CD4-positive, alpha-beta T cell treated with Interleukin-4 for 4 hours (primary cell): ENCODE measurements around the gene TADA2B.
A peak's percentile ranks its signal among the peaks of the same experiment; 100 is the strongest.

Experiments used
- DNase-seq: peaks from one replicate; pipeline ENCODE4 v3.0.0-alpha.2; 2020

Gene TADA2B, protein sequence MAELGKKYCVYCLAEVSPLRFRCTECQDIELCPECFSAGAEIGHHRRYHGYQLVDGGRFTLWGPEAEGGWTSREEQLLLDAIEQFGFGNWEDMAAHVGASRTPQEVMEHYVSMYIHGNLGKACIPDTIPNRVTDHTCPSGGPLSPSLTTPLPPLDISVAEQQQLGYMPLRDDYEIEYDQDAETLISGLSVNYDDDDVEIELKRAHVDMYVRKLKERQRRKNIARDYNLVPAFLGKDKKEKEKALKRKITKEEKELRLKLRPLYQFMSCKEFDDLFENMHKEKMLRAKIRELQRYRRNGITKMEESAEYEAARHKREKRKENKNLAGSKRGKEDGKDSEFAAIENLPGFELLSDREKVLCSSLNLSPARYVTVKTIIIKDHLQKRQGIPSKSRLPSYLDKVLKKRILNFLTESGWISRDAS

DNA sequence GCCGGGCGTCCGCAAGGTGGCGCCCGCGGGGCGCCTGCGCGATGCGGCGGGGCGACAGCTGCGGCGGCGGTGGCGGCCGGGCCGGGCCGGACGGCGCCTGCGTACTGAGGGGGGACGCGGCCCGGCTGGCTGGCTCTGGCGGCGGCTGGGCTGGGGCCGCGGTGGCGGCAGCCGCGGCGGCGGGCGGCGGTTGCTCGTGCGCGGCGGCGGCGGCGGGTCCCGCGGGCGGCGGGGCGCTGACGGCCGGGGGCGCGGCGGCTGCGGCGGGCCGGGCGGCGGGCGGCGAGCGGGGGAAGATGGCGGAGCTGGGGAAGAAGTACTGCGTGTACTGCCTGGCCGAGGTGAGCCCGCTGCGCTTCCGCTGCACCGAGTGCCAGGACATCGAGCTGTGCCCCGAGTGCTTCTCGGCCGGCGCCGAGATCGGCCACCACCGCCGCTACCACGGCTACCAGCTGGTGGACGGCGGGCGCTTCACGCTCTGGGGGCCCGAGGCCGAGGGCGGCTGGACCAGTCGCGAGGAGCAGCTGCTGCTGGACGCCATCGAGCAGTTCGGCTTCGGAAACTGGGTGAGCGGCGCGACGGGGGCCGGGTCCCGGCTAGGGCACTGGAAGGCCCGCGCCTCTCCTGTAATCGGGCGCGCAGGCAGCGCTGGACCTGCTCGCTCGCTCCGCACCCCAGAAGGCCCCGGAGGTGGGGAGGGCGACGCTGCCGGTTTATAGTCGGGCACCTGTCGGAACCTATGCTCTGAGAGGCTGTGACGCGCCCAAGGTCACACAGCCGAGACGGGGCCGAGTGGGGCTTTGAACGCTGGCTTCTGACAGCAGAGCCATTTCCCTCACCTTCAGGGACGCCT is at the start of gene TADA2B:
TADA2B (plus strand) TSS at position 89 of the 853 bp plus-strand sequence; CDS start at position 297, 208 bp downstream.
- DNase-seq: peak; percentile 47

DNA sequence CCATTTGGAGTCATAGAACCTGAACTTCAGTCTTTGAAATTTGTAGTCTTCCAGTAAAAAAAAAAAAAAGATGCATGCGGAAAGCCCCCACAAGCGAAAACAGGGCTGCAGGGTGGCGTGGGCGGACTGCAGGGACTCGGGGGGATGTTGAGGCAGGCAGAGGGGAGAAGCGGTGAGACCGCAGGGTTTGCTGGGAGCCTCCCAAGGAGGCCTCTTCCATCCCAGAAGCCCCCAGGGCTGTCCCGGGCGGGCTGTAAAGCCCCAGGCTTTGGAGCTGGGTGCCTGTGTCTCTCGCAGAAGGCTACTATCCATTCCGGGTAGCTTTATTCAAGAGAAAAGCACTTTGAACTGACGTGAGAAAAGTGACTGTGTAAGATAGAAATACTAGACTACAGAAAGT is 46.7 kb upstream of the TADA2B start:
- no peak for DNase-seq

DNA sequence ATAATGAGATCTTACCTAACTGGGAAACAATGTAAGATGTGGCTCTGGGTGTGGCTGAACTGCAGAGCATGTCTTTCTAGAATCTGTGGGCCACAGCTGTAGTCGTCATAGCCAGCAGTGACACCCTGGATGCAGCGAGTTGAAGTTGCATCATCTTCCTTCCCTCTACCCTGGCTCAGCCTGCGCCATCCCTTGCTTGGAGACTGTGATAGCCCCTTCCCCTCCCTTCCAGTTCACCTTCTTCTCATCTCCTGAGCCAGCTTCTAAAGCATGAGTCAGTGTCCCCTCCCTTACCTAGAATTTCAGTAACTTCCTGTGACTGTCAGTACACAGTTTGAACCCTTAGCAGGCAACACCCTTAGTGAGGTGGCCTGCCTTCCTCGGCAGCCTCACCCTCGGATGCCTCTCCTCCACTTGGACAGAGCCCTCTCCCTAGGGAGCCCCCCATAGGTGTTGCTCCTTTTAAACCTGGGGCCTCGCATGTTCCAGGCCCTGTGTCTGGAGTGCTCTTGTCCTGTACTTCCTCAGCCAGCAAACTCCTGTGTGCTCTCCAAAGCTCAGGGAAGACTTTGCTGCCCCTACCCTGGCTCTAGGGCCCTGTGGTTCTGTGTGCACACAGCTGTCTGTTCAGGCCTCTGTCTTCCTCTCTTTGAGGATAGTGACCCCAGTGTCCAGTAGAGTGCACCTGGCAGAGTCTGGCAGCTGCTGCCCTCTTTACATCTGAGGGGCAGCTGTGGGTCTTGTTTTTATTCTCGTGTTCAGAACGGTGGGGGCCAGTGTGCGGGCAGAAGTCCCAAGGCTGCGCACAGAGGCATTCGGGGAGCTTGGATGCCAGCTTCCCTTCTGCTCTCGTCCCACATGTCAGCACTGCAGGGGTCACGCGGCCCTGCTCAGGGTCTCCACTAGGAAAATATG is 43.7 kb upstream of the TADA2B start:
- DNase-seq: peak; percentile 81

DNA sequence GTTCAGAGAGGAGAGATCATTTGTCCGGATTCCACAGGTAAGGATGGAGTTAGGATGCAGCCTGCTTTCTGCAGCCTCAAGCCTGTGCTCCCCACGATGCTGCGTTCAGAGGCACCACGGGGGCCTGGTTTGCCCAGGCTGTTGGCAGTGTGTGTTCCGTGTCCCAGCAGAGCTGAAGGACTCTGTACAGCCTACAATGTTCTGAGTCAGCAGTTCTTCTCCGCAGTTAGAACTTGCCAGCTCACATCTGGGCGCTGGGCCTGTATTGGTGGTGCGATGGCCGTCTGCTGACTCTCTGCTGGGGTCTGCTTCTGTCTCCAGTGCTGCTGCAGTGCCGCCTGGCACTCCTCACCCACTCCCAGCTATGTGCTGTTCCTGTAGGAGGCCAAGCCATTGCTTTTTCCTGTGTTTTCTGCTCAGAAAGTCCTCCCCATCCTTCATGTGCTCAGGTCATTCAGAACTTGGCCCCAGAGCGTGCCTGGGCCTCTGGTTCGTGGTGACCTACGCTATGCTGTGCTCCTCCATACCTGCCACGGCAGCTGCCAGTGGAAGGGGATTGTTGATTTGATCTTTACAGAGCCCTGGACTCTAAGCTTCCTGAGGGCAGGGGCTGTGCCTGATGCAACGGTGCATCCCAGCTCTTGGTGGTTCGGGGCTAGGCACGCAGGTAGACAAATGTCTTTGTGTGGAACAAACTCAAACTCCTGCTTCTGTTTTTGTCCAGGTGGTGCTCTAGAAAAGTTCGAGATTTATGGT is 42.6 kb upstream of the TADA2B start:
- DNase-seq: no peak

DNA sequence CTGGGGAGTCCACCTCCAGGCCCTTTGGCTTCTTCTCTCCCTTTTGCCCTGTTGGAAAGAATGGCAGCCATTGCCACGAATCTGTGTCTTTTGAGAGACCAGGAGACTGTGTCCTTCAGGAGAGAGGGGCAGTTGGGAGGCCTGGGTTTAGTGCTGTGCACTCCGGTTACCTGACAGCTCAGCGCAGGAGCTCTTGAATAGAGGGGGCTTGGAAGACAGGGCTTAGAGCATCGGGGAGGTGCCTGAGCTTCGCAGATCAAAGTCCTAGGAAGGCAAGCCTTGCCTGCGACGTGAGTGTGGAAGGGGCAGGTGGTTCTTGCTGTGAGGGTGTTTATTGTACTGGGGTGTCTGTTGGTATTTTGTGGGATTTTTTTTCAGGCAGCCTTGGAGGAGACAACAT is 41.9 kb upstream of the TADA2B start:
- DNase-seq: no peak

DNA sequence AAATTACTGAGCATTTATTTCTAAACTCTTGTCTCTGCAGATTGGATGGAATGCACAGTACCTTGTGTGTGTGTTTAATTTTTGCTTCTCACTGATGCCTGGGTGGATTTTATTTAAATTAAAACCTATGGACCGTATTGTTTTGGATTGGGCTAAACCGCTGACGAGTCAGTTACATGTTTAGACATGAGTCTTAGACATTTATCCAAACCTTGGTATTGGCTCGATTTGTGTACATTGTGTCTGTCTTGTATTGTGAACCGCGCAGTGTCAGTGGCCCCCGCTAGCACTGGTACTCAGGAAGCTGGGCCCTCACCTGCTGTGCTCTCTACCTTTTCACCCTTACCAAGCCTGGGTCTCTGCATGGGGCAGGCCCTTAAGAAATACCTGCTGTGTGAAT is 40.8 kb upstream of the TADA2B start:
- no peak for DNase-seq

DNA sequence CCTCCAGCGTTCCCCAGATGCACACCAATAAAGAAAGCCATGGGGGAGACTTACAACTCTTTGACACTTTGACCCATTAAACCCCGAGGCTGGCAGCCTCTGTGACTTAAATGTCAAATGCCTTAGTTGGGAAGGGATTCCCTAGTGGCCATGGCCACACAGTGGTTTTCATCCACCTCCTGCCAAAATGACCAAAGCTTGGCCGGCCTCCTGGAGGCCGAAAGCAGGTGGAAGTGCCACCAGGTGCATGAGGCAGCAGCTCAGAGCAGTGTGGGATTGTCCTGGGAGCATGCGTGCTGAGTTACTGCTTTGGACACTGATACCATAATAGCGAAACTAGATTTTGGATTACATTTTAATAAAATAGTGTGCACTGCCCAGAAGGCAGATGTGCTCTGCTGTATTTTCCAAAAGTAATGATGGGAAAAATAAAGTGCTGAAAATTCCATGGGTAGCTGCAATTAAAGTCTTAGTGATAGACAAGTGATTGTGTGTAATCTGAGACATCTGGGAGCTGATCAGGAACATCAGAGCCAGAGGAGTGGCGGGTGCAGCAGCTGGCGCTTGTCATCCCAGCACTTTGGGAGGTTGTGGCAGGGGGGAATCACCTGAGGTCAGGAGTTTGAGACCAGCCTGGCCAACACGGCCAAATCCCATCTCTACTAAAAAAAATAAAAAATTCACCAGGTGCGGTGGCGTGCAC is 39.8 kb upstream of the TADA2B start:
- DNase-seq: no peak

DNA sequence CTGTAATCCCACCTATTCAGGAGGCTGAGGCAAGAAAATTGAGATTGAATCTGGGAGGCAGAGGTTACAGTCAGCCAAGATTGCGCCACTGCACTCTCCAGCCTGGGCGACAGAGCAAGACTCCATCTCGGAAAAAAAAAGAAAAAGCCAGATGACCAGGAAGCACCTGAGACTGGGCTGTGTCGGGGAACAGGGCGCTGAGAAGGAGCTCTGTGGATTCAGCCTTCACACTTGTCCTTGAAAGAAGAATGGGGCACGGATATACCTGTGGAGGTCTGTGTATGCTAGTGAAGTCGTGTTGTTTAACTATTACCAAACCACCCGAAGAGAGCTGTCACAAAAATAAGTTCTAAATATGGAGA is 39.3 kb upstream of the TADA2B start:
- no peak for DNase-seq

DNA sequence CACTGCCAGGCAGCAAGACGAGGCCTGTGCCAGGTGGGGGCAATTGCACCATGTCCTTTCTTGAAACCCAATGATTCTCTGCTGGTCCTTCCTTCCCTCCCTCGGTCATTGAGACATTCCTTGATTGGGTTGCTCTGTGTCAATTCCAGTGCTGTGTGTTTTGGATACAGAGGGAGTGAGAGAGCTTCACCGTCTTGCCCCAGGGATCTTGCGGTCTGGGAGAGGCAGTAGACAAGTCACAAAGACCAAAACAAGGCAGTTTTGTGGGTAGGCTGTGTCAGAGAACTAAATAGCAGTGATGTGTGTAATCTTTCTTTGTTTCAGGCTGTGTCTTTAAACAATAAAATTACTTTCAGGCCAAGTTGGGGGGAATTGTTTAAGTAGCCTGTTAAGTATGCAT is 38.8 kb upstream of the TADA2B start:
- DNase-seq: no peak

DNA sequence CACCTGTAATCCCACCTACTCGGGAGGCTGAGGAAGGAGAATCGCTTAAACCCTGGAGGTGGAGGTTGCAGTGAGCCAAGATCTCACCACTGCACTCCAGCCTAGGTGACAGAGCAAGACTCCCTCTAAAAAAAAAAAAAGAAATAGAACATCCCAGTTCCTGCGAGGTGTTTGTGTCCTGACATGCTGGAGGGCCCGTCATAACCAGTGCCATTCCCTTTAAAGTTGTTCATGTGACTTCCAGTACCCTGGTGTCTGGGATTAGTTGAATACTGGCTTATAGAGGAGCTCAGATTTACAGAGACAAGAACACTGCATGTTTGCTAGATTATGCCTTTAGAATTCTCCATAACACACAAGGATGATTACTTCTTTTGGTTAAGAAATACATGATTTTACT is 37.6 kb upstream of the TADA2B start:
- DNase-seq: no peak

DNA sequence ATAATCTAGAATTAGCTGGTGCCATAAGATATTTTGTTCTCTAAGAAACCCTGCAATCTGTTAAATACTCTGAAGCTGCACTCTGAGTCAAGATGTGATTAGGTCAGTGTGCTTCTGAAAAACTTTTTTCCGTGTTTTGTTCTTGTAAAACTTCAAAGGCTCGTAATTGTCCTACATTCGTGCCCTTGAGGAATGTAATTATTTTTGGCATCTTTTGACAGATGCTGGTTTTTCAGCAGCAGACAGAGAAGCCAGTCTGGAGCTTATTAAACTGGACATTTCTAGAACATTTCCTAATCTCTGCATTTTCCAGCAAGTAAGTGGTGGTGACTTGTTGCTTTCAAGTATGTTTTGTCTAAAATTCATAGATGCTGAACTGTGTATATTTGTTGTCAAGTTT is 36.8 kb upstream of the TADA2B start:
- no peak for DNase-seq

DNA sequence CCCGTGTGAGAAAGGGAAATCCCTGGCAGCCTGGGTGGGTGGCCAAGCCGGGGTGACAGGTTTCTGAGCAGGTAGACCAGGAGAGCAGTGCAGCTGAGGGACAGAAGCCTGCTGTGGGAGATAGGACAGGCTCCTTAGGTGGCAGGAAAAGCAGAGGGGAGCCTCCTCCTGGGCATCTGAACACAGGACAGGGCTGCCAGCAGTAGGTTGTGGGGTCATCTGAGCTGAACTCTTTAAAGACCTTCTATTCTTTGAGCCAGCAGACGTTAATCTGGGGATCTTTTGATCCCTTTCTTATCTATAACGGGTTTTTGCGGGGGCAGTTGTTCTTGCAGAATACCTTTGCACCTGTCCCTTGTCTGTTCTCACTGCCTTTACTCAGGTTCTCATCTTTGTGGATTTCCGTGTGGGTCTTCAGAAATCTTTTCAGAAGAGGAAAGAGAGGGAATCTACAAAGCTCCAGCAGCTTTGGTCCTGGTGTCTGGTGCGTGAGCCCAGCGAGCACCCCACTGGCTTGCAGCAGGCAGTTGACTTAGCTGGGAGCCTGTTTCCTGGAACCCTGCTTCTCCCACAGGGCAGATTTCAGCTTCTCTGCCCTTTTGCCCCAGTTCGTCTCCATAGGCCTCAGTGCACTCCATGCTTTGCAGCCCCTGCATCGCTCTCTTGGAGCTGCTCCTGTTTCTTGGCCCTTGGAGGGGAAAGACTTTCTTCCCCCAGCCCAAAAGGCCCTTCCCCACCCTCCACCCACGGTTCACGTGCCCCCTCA is 35.8 kb upstream of the TADA2B start:
- no peak for DNase-seq

DNA sequence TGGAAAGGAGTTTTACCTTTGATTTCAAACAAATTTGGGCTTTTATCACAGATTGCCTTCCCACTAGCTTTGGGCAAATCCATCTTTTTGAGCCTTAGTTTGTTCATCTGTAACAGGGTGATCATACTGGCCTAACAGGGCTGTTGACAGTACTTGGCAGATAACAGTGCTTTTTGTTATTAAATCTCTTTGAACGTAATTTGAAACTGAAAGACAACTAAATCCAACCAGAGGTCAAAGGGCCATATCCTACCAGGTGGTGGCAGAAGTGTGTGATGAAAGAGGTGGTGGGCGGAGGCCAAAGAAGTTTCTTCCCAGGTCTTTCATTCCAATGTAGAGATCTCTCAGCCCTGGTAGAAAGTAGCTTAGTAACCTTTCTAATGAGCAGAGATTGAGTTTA is 35.2 kb upstream of the TADA2B start:
- DNase-seq: no peak

DNA sequence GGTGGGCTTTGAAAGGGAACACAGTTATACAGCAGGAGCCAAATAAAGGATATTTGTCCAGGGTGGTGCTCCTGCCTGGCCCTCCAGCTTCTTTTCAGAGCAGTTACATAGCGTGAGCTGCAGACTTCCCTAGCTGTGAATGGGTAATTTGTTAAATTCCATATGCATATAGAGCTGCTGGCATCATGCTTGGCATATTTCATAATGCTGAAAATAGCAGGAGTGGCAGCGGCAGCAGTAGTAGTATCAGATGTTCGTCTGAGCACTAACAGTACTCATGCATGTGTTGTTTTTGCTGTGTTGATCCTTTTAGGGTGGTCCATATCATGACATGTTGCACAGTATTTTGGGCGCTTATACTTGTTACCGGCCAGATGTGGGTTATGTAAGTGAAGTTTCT is 33.6 kb upstream of the TADA2B start:
- DNase-seq: no peak

DNA sequence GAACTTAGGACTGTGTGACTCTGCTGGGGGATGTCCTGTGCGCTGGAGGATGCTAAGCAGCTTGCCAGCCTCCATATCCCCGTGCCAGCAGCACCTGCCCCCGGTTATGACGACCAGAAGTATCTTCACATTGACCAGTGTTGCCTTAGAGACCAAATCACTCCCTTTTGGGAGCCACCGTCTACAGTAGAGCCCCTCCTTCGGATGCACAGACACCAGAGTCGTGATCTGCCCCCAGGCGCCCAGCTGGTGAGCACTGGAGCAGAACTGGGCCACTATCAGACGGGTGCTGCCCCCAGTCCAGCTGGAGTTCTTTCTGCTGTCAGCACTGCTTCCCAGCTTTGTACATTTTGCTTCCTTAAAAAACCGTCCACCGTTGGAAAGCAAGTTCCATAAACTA is 30.0 kb upstream of the TADA2B start:
- DNase-seq: no peak

DNA sequence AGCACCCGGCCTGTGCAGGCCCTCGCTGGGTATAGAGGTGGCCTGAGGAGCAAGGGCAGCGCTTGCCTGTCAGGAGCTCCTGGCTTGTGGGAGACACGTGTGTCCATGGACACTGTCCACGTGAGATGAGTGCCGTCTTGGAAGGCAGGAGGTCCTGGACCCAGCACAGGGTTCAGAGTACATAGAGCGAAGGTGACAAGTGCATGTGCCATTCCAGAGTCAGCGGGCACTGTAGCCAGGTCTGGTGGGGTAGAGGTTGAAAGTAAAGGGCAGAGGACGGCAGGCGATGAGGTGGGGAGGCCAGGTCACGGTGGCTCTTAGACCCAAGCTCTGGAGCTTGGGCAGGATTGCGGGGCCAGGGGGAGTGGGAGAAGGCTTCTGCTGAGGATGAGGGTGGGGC is 28.4 kb upstream of the TADA2B start:
- DNase-seq: no peak

DNA sequence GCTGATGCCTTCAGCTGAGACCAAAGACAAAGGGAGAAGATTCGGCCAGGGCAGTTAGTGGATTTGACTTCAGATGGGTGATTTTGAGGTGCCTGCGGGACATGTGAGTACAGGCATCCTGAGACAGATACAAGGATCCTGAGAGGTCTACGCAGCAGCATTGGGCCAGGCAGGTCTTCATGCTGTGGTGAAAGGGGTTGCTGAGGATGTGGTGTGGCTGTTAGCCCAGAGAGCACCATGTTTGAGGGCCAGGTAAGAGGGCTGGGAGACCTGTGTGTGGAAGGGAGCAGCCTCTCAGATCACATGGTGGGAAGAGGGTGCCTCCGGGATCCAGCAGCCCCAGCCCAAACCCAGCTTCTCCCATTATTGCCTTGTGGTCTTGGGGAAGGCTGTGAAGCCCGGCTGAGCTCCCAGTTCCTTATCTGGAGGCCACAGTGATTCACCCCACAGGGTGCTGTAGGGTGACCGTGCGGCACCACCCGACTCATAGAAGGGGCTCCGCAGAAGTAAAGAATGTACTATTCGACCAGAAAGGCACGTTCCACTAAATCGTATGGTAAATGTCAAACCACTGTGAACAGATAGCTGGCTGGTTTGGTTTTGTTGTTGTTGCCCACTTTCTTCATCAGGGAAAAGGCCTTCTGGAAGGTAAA is 27.7 kb upstream of the TADA2B start:
- no peak for DNase-seq

DNA sequence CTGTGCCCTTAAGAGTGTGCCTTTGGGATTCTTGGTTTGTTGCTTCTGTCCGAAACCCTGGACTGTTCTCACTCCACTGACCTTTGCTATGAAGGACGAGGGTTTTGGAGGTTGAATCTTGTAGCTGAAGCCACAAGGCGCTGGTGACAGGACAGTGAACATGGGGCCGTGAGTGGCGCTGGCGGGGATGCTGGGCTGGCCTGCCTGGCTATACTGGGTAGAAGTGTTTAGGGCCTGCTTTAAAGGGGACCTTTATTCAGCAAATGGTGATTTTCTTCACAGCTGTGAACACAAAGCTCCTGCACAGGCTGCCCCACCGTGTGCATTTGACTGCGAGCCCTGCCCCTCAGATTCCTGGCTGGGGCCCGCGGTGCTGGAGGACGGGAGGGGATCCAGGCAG is 27.1 kb upstream of the TADA2B start:
- no peak for DNase-seq

DNA sequence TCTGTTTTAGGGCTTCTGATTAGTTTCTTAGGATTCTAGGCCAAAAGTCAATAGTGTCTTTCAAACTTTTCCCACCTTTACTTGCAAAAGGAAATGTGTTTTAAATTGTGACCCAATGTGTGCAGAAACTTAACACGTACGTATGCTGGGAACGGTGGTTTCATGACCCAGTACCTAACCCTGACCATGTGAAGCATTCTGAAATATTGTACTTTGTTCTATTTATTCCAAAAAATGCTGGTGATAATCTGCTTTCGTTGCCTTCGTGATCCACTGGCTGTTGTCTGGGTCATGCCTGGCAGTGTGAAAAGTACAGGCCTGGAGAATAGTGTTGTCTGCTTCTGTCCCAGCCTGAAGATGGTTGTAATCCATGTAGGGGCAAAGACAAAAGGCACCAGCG is 26.7 kb upstream of the TADA2B start:
- DNase-seq: no peak

DNA sequence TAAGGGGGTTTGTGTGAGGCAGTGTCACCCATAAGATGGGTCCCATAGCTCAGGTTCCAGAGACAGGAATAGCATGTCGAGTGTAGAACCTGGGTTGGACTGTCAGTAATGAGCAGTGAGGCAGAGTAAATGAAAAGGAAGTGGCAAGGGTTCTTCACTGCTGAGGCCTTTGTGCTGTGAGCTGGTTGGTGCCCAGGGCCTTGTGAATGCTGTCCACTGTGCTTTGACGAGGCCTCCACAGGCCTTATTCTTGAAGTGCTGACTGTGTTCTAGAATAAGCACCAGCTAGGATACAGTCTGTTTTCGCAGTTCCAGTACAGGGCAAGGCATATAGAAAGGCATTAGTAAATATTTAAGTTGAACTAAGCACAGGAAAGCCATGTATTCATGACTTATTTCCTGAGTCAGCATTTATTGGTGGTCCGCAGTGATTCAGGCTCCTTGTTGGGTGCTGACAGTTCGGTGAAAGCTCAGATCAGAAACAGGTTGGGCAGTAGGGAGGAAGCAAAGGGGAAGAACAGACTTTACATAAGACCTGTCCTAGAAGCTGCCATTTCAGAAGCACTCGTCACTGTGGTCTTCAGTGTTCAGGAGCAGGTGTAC is 25.6 kb upstream of the TADA2B start:
- DNase-seq: no peak
